Inflammatory macrophage (primary cell): ENCODE data around the gene NECAB2.

ENCODE experiments used
- DNase-seq, 2 donors: peaks; one replicate each; pipeline ENCODE4 v3.0.0-alpha.2; 2020 to 2022

NECAB2 gene

GRCh38 chr16:83994087-83994486 is 26.0 kb downstream of the NECAB2 start:
- DNase-seq, result peak; percentile 88 to 91

GRCh38 chr16:83994703-83995102 is 26.7 kb downstream of the NECAB2 start:
- no peak for DNase-seq

GRCh38 chr16:83995754-83996153 is 27.7 kb downstream of the NECAB2 start:
- no peak for DNase-seq

- DNase-seq, result no peak
These were observed 28.6 kb downstream of the NECAB2 start for GRCh38 chr16:83996481-83997252.

GRCh38 chr16:83998091-83998490 is 30.0 kb downstream of the NECAB2 start:
- DNase-seq, result no peak

- no peak for DNase-seq
These were observed 33.1 kb downstream of the NECAB2 start for GRCh38 chr16:84000989-84001642.

GRCh38 chr16:84001726-84002125 is 33.7 kb downstream of the NECAB2 start:
- DNase-seq, result no peak

GRCh38 chr16:84003038-84003437 is 35.0 kb downstream of the NECAB2 start:
- no peak for DNase-seq

GRCh38 chr16:84004442-84004841 is 36.4 kb downstream of the NECAB2 start:
- DNase-seq, result no peak

- no peak for DNase-seq
These were observed 37.3 kb downstream of the NECAB2 start for GRCh38 chr16:84005391-84005790.

- DNase-seq, result no peak
These were observed 39.5 kb downstream of the NECAB2 start for GRCh38 chr16:84007520-84007919.

GRCh38 chr16:84007965-84008364 is 39.9 kb downstream of the NECAB2 start:
- no peak for DNase-seq

GRCh38 chr16:84009282-84009681 is 41.2 kb downstream of the NECAB2 start:
- DNase-seq, result no peak

GRCh38 chr16:84013787-84014569 is 45.9 kb downstream of the NECAB2 start:
- peak; percentile 46 to 65 for DNase-seq

- DNase-seq, result no peak
These were observed 46.7 kb downstream of the NECAB2 start for GRCh38 chr16:84014570-84015327.

GRCh38 chr16:84015399-84015798 is 47.4 kb downstream of the NECAB2 start:
- no peak for DNase-seq

- no peak for DNase-seq
These were observed 48.4 kb downstream of the NECAB2 start for GRCh38 chr16:84016477-84016876.

- DNase-seq, result no peak
These were observed 50.7 kb downstream of the NECAB2 start for GRCh38 chr16:84018710-84019109.

- DNase-seq, result no peak
These were observed 52.3 kb downstream of the NECAB2 start for GRCh38 chr16:84020353-84020752.

GRCh38 chr16:84021488-84021887 is 53.4 kb downstream of the NECAB2 start:
- DNase-seq, result no peak

GRCh38 chr16:84022644-84023043 is 54.6 kb downstream of the NECAB2 start:
- DNase-seq, result no peak

- DNase-seq, result no peak
These were observed 56.8 kb downstream of the NECAB2 start for GRCh38 chr16:84024854-84025253.

- DNase-seq, result no peak
These were observed 58.6 kb downstream of the NECAB2 start for GRCh38 chr16:84026606-84027005.
